AG09319 (cell line): Measurements from ENCODE around the gene CLDN25.
A peak's percentile ranks its signal among the peaks of the same experiment; 100 is the strongest.

Experiments
- DNase-seq: peaks from one replicate; pipeline ENCODE4 v3.0.0-alpha.2; 2010; ENCODE audit warnings: low read depth; ENCODE audit errors: extremely low read depth
- CTCF ChIP-seq: IDR thresholded peaks from 2 replicates; pipeline ENCODE4 v1.5.1; 2011; ENCODE audit warnings: low read depth, mild to moderate bottlenecking, inconsistent platforms, low read length, moderate library complexity

Gene CLDN25

GRCh38 chr11:113764527-113765219, 14.9 kb upstream of the CLDN25 start:
- no peak for TF ChIP-seq CTCF
- no peak for DNase-seq

GRCh38 chr11:113771964-113772363, 7.6 kb upstream of the CLDN25 start:
- no peak for DNase-seq
- no peak for TF ChIP-seq CTCF

- no peak for TF ChIP-seq CTCF
- no peak for DNase-seq
These were observed 6.5 kb upstream of the CLDN25 start for GRCh38 chr11:113773092-113773415.

- peak; percentile 76 for TF ChIP-seq CTCF
These were observed 6.0 kb upstream of the CLDN25 start, which contains the start of gene ZW10 for GRCh38 chr11:113773416-113774173. Gene ZW10 (minus strand): TSS chr11:113773692. CDS start chr11:113773666, 26 bp downstream.

GRCh38 chr11:113774174-113774503, 5.5 kb upstream of the CLDN25 start:
- TF ChIP-seq CTCF: no peak
- no peak for DNase-seq

More at GRCh38 chr11:113773416-113774173, 6.0 kb upstream of the CLDN25 start, which contains the start of gene ZW10:
- peak; percentile 93 for DNase-seq

- no peak for TF ChIP-seq CTCF
- DNase-seq: no peak
These were observed 1.3 kb upstream of the CLDN25 start for GRCh38 chr11:113778111-113778910.

- TF ChIP-seq CTCF: no peak
These were observed 2.1 kb downstream of the CLDN25 start for GRCh38 chr11:113781682-113782081.

More at GRCh38 chr11:113781682-113782081, 2.1 kb downstream of the CLDN25 start:
- DNase-seq: no peak
